Activated B cell treated with CpG ODN at 0.5 μM for 24 hours (primary cell): ENCODE measurements around the gene OR8B3. TPM values are rescaled to one million over a fixed set of nuclear protein-coding genes. Genes with fewer than 3 reads are reported as not detected.
"Not testable (repeated sequence)": the region's sequence is repeated elsewhere in the genome, so short reads cannot be mapped to it uniquely, and the experiment has no call there.

Experiments used
- ATAC-seq: fragments of 200-7000 bp; cut with Tn5 transposase; one replicate; pipeline ENCODE4 v1.10.0; 2021; ENCODE audit warnings: low read depth, mild to moderate bottlenecking, moderate library complexity
- CTCF ChIA-PET: fragments of 350-600 bp; sonication (Branson Sonifier 250); formaldehyde crosslinking; loops from one replicate; lab custom pipeline; 2021; ENCODE audit warnings: antibody characterized with exemption; lab: Charles Lee
- POLR2A ChIA-PET: fragments of 350-600 bp; sonication (Branson Sonifier 250); formaldehyde crosslinking; loops from one replicate; lab custom pipeline; 2021; ENCODE audit warnings: antibody characterized with exemption; lab: Charles Lee
- DNase-seq: peaks from one replicate; pipeline ENCODE4 v3.0.0; 2022
- H3K27ac Mint-ChIP-seq: one replicate; pipeline ENCODE4 v1.8.0; 2020; ENCODE audit warnings: mixed read lengths
- H3K27me3 Mint-ChIP-seq: one replicate; pipeline ENCODE4 v1.8.0; 2021; ENCODE audit warnings: mixed read lengths
- H3K36me3 Mint-ChIP-seq: one replicate; pipeline ENCODE4 v1.8.0; 2021; ENCODE audit warnings: low read depth, mixed read lengths
- H3K4me1 Mint-ChIP-seq: one replicate; pipeline ENCODE4 v1.8.0; 2021; ENCODE audit warnings: mixed read lengths
- H3K4me3 Mint-ChIP-seq: one replicate; pipeline ENCODE4 v1.8.0; 2020; ENCODE audit warnings: mild to moderate bottlenecking, mixed read lengths
- H3K9me3 Mint-ChIP-seq: one replicate; pipeline ENCODE4 v1.8.0; 2020; ENCODE audit warnings: mixed read lengths
- intact Hi-C: fragments of 100-400 bp; cut with micrococcal nuclease; formaldehyde crosslinking; loops from one replicate; pipeline ENCODE4 v1.15.1; 2024
- total RNA-seq: library from RNA; stranded (reverse); gene quantifications from 2 replicates; pipeline ENCODE4 v1.2.3, GENCODE V29; 2022
- TF ChIP-seq, protein P1 (sequence below): fragments of 200-600 bp; IDR thresholded peaks from one replicate; pipeline ENCODE4 v1.8.0; 2022; ENCODE audit warnings: antibody characterized with exemption, mild to moderate bottlenecking

OR8B3 gene
- total RNA-seq, 1 donor from 2014 or later: not detected

DNA sequence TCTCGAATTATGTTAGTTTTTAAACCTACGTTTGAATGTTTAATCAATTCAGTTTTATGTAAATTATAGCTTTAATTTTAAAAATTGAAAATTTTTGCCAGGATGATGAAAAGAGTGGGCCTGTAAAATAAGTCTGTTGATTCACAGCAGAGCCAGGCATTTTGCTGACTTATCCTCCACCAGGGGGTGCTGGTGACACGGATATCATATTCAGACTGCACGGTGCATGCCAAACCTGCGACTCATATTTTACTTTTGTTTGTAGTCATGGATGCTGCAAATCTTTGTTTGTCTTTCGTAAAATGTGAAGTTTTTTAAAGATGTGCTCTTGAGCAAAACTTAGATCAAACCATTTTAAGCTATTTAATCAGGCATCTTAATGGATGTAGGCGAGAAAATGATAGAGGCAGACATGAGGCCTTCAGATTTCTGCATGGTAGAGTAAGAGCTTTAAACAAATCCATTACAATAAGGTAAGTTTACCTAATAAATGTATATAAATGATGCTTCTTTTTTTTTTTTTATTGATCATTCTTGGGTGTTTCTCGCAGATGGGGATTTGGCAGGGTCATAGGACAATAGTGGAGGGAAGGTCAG is 3.6 kb upstream of the OR8B3 start:
- DNase-seq (no peak), ATAC-seq (peak; percentile 40)
- TF ChIP-seq, protein P1, sequence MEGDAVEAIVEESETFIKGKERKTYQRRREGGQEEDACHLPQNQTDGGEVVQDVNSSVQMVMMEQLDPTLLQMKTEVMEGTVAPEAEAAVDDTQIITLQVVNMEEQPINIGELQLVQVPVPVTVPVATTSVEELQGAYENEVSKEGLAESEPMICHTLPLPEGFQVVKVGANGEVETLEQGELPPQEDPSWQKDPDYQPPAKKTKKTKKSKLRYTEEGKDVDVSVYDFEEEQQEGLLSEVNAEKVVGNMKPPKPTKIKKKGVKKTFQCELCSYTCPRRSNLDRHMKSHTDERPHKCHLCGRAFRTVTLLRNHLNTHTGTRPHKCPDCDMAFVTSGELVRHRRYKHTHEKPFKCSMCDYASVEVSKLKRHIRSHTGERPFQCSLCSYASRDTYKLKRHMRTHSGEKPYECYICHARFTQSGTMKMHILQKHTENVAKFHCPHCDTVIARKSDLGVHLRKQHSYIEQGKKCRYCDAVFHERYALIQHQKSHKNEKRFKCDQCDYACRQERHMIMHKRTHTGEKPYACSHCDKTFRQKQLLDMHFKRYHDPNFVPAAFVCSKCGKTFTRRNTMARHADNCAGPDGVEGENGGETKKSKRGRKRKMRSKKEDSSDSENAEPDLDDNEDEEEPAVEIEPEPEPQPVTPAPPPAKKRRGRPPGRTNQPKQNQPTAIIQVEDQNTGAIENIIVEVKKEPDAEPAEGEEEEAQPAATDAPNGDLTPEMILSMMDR: no peak
- POLR2A ChIA-PET: no interaction called here
- CTCF ChIA-PET: interaction anchor here (1.1 to 2.1 kb wide), 3 partner anchors 72 to 434 kb away, joined by 3 to 8 read pairs (median 4); no protein-coding TSS in a partner anchor
- H3K36me3 Mint-ChIP-seq: no peaks in the 10 kb centered on the region
- H3K27me3 Mint-ChIP-seq: peaks cover 6% of the 10 kb centered on the region
- H3K27ac Mint-ChIP-seq: no peak overlapping the region
- H3K4me1 Mint-ChIP-seq: peaks cover 6% of the 10 kb centered on the region
- no peak overlapping the region for H3K4me3 Mint-ChIP-seq
- intact Hi-C loops: loop anchor here (1.0 kb wide), 2 partner anchors 184 to 331 kb away; no protein-coding TSS in a partner anchor
- H3K9me3 Mint-ChIP-seq: no peaks in the 10 kb centered on the region

DNA sequence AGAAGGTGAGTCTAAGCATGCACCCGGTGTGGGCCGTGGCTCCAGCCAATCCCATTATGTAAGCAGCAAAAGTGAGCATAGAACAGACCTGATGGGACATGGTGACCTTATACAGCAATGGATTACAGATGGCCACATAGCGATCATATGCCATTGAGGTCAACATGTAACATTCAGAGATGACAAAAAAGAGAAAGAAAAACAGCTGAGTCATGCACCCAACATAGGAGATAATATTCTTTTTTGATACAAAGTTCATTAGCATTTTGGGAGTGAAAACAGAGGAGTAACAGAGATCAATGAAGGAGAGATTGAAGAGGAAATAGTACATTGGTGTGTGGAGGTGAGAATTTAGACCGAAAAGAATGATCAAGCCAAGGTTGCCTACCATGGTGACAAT is 2.0 kb downstream of the OR8B3 start:
- intact Hi-C loops, H3K4me1 Mint-ChIP-seq, DNase-seq, H3K27me3 Mint-ChIP-seq, H3K4me3 Mint-ChIP-seq, H3K36me3 Mint-ChIP-seq, H3K9me3 Mint-ChIP-seq, POLR2A ChIA-PET, ATAC-seq, CTCF ChIA-PET, H3K27ac Mint-ChIP-seq: not testable (repeated sequence)

DNA sequence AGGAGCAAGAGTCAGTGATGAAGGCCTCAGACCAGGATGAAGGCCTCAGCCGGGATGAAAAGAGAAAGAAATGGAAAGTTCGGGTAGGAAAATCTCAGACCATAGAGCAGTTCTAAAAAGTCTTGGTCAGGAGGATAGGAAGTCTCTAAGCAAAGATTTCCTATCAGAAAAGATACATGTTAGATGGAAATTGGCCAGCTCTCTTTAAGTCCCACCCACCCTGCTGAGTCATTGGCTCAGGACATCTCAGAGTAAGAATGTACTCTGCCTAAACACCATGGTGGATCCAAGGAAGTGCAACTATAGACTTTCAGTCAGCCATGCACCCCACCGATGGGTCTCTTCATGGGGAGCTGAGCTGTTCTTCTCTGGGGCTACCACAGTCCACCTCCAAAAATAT is 4.4 kb downstream of the OR8B3 start:
- no peak overlapping the region for H3K27ac Mint-ChIP-seq
- POLR2A ChIA-PET: no interaction called here
- H3K27me3 Mint-ChIP-seq: no peaks in the 10 kb centered on the region
- TF ChIP-seq, protein P1: no peak
- H3K36me3 Mint-ChIP-seq: no peaks in the 10 kb centered on the region
- intact Hi-C loops: no loop called here
- ATAC-seq: no peak
- CTCF ChIA-PET: no interaction called here
- DNase-seq: no peak
- H3K9me3 Mint-ChIP-seq: no peaks in the 10 kb centered on the region
- no peaks in the 10 kb centered on the region for H3K4me1 Mint-ChIP-seq
- no peak overlapping the region for H3K4me3 Mint-ChIP-seq

DNA sequence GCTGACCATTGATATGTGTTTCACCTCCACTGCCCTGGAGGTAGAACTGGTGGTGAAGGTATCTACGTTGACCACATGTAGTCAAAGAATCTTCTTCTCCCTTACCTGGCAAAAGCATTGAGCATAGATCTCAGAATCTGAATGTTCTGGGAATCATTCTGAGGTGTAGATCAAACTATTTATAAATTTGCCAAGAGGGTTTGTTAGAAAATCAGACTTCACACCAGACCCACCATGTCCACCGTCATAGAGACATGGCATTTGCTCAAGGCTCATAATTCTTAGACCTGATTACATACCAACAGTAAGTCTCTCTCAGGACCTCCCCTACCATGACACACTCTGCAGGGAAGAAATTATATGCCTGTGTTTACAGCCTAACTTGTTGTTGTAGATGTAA is 14.4 kb downstream of the OR8B3 start, which contains the start of gene OR8B2:
OR8B2 (minus strand) TSS at position 101 of the 400 bp plus-strand sequence. CDS start 1,156 bp downstream, outside the sequence.
- ATAC-seq (no peak), DNase-seq (no peak)
- TF ChIP-seq, protein P1: no peak
- H3K27me3 Mint-ChIP-seq: peaks cover 3% of the 10 kb centered on the region
- ChIA-PET POLR2A (no interaction called here), CTCF (no interaction called here)
- no peak within 1 kb of the TSS for H3K27ac Mint-ChIP-seq
- no peaks in the 10 kb centered on the region for H3K9me3 Mint-ChIP-seq
- H3K4me1 Mint-ChIP-seq: no peaks in the 10 kb centered on the region
- no peak within 1 kb of the TSS for H3K4me3 Mint-ChIP-seq
- H3K36me3 Mint-ChIP-seq: no peaks in the 10 kb centered on the region
- intact Hi-C loops: no loop called here

DNA sequence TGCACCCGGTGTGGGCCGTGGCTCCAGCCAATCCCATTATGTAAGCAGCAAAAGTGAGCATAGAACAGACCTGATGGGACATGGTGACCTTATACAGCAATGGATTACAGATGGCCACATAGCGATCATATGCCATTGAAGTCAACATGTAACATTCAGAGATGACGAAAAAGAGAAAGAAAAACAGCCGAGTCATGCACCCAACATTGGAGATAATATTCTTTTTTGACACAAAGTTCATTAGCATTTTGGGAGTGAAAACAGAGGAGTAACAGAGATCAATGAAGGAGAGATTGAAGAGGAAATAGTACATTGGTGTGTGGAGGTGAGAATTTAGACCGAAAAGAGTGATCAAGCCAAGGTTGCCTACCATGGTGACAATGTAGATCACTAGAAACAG is 16.0 kb downstream of the OR8B3 start:
- H3K27ac Mint-ChIP-seq, H3K9me3 Mint-ChIP-seq, POLR2A ChIA-PET, H3K36me3 Mint-ChIP-seq, intact Hi-C loops, DNase-seq, CTCF ChIA-PET, H3K4me3 Mint-ChIP-seq, H3K27me3 Mint-ChIP-seq, H3K4me1 Mint-ChIP-seq, ATAC-seq: not testable (repeated sequence)

DNA sequence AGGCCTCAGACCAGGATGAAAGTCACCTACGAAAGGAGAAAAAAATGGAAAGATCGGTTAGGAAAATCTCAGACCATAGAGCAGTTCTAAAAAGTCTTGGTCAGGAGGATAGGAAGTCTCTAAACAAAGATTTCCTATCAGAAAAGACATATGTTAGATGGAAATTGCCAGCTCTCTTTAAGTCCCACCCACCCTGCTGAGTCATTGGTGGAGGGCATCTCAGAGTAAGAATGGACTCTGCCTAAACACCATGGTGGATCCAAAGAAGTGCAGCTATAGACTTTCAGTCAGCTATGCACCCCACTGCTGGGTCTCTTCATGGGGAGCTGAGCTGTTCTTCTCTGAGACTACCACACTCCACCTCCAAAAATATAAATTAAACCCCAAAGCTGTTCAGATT is 18.2 kb downstream of the OR8B3 start:
- ChIA-PET POLR2A (no interaction called here), CTCF (no interaction called here)
- Mint-ChIP-seq H3K4me3 (no peak overlapping the region), H3K36me3 (no peaks in the 10 kb centered on the region), H3K9me3 (no peaks in the 10 kb centered on the region), H3K27ac (no peak overlapping the region), H3K27me3 (no peaks in the 10 kb centered on the region), H3K4me1 (no peaks in the 10 kb centered on the region)
- no peak for ATAC-seq
- TF ChIP-seq, protein P1: no peak
- intact Hi-C loops: no loop called here
- DNase-seq: no peak
